Dermis blood vessel endothelial cell (primary cell): Measurements from ENCODE around the gene STIM1. TPM values are rescaled to one million over a fixed set of nuclear protein-coding genes. Genes with fewer than 3 reads are reported as not detected.

Experiments used
- DNase-seq: peaks from one replicate; pipeline ENCODE4 v3.0.0; 2010
- total RNA-seq: library from RNA; depleted of rRNA; stranded (reverse); fragments of >200 nt; gene quantifications from 2 replicates; pipeline ENCODE4 v1.2.3, GENCODE V29; 2014

STIM1 gene
- total RNA-seq, 1 donor from 2014 or later = 31.5 TPM

GRCh38 chr11:4072668-4073285 is 217.3 kb downstream of the STIM1 start:
- peak; percentile 90 for DNase-seq

DNA sequence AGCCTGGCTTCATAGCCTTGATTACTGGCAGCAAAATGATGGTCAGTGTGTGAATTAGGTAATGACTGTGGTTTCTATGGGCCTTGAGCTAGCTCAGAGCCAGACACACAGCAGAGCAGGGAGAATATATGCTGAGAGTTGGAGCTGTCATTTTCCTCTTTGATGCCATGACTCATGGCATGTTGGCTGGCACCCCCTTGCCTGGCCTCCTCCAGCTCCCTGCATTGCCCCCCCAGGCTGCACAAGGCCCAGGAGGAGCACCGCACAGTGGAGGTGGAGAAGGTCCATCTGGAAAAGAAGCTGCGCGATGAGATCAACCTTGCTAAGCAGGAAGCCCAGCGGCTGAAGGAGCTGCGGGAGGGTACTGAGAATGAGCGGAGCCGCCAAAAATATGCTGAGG is 218.8 kb downstream of the STIM1 start:
- DNase-seq = no peak

GRCh38 chr11:4076774-4077173 is 221.3 kb downstream of the STIM1 start:
- no peak for DNase-seq

DNA sequence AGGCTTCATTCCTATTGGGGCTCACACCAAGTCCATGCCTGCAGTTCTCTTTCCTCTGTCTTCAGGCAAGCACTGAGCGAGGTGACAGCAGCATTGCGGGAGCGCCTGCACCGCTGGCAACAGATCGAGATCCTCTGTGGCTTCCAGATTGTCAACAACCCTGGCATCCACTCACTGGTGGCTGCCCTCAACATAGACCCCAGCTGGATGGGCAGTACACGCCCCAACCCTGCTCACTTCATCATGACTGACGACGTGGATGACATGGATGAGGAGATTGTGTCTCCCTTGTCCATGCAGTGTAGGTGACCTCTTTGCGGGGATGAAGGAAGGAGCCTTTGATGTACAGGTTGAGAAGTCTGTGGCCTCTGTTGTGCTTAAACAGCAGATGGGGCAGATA is 227.7 kb downstream of the STIM1 start:
- DNase-seq = no peak

DNA sequence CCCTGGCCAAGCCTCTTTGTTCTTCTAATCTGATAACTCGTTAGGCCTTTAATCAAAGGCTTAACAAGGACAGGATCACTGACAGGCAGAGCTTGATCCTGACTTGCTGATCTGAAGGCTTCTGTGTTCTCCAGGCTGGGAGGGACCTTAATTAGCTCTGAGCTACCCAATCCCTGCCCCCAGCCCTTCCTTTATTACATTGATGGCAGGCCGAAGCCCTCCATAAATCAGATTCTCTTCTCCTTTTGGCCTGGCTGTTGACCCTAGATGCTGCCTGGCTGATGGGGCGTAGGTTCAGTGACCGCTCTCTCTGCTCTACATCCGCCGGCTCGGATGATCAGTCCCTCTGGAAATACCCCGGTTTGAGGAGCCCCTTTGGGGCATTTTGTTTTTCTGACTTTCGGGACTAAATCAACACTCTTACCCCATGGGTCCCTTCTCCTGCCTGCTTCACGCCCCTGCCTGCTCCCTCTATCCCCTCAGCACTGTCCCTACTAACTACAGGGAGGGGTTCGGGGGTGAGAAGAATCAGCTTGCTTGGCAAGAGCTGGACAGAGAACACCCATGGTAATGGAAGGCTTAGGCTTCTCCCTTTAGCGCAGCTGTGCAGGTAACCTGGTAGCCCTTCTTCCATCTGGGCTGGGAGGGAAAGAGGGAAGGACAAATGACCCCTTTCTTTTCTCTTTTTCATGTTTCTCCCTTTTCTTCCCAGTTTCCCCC is 229.1 kb downstream of the STIM1 start:
- no peak for DNase-seq

- no peak for DNase-seq
Measured at GRCh38 chr11:4085575-4085974, 230.1 kb downstream of the STIM1 start.

DNA sequence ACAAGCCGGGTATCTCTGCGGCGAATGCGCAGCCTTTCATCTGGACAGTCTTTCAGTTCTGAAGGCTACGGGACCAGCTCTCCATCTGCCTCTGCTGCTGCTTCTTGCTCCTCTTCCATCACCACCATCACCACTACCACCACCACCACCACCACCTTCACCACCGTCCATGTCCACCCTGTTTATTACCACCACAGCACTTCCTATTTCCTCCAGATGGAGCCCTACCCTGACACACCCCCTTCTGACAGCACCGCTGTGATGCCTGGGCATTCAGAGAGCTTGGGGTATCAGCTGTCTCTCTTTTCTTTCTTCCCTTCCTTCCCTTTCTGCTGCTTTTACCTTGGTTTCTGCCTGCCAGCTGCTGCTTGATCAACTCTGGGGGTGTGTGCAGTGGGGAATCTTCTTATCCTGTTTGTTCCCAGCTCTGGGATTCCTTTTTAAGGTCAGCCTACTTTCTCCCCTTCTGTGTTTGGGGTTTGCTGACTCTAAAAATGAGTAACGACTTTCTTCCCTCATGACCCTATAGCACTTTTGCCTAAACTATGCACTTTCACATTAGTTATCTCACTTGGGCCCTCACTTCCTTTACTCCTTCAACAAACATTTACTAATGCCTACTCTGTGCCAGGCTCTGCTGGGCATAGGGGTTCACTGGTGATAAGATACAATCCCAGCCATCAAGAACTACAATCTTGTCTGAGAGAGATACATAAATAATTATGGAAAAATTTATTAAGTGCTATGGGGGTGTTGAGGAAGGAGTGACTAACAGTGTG is 231.3 kb downstream of the STIM1 start:
- DNase-seq = no peak

- DNase-seq = no peak
Measured at GRCh38 chr11:4087551-4087950, 232.1 kb downstream of the STIM1 start.

GRCh38 chr11:4090258-4090657 is 234.8 kb downstream of the STIM1 start:
- DNase-seq = no peak

GRCh38 chr11:4092026-4092425 is 236.6 kb downstream of the STIM1 start:
- DNase-seq = no peak

- peak; percentile 28 for DNase-seq
Measured at GRCh38 chr11:4093519-4094347, 238.3 kb downstream of the STIM1 start.

GRCh38 chr11:4094348-4095291 is 239.2 kb downstream of the STIM1 start, which contains the start of gene RRM1:
TSS of gene RRM1 (plus strand) at chr11:4094799. CDS start at chr11:4095013, 214 bp downstream.
- DNase-seq = peak; percentile 98

DNA sequence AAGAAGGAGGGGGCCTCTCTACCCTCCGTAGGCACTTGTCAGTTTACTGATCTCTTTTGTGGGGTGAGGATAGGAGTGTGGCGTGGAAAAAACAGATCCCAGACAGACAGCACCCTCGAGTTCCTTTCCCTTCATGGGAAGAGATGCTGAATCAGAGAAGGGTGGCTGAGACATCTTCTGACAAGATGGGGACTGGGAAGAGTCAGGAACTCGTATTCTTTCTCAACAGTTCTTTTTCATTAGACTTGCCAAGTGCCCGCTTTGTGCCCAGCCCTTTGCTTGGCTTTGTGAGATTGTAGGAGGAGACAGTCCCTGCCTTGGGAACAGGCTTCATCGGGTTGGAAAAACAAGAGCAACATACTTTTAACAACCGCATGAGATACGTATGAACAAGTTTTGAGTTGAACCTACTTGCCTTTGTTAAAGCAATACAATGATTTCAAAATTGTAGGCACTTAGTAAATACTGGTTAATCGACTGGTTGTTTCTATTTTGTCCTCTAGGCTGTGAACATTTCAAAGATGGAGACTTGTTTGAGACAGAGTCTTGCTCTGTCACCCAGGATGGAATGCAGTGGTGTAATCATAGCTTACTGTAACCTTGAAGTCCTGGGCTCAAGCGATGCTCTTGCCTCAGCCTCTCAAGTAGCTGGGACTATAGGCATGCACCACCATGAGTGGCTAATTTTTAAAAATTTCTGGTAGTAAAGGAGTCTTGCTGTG is 240.2 kb downstream of the STIM1 start:
- DNase-seq = peak; percentile 26

DNA sequence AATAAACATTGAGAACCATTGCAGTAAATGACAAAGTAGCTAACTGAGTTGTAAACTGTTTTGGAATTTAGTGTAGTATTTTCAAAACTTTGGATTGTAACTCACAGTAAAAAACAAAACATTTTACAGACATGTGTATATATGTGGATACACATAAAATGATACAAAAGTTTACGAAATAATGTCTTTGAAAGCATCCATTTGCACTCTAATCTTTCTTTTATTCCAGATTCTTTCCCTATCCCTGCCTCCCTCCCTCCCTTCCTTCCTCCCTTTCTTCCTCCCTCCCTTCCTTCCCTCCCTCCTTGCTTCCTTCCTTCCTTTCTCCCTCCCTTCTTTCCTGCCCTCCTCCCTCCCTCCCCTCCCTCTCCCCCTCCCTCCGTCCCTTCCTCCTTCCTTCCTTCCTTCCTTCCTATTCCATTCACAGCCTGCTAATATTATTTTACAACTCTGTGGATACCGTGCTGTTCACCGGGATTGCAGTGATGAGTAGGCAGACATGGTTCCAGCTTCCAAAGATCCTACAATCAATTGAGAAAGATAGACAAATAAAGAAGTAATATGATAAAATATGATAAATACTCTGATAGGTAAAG is 242.7 kb downstream of the STIM1 start:
- no peak for DNase-seq

GRCh38 chr11:4102711-4103110 is 247.2 kb downstream of the STIM1 start:
- DNase-seq = no peak

DNA sequence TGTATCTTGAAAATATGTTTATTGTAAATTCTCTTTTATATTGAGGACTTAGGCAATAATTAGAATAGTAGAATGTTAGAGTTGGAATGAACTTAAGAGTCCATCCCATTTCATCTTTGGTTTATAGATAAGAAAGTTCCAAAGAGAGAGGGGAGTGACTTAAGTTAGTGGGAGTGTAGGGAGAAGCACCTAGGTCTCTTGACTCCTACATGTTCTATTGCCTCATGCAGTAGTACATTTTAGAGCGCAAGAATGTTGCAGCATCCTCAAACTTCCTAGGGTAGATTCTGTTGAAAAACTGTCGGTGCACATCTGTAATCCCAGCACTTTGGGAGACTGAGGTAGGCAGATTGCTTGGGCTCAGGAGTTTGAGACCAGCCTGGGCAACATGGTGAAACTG is 247.8 kb downstream of the STIM1 start:
- DNase-seq = no peak

DNA sequence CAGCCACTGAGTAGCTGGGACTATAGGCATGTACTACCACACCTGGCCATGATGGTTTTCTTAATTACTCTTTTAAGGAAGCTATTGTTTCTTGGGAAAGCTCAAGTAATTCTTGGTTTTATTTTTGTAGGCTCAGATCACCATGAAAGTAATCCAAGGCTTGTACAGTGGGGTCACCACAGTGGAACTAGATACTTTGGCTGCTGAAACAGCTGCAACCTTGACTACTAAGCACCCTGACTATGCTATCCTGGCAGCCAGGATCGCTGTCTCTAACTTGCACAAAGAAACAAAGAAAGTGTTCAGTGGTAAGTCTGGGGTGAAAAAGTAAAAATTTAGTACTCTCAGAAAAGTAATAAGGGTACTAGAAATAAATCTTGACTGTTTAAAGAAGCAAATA is 250.5 kb downstream of the STIM1 start:
- no peak for DNase-seq

GRCh38 chr11:4111834-4112233 is 256.4 kb downstream of the STIM1 start:
- no peak for DNase-seq

DNA sequence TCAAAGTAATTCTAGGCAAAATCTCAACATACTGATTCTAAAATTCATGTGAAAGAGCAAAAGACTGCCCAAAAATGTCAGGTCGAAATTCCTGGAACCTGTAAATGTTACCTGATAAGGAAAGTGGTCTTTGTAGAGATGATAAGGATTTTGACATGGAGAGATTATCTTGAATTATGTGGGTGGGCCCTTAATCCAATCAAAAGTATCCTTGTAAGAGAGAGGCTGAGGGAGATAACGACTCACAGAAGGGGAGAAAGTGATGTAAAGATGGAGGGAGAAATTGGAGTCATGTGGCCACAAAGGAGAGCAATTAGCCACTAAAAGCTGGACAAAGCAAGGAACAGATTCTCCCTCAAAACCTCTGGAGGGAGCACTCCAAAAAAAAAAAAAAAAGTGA is 259.7 kb downstream of the STIM1 start:
- DNase-seq = no peak

DNA sequence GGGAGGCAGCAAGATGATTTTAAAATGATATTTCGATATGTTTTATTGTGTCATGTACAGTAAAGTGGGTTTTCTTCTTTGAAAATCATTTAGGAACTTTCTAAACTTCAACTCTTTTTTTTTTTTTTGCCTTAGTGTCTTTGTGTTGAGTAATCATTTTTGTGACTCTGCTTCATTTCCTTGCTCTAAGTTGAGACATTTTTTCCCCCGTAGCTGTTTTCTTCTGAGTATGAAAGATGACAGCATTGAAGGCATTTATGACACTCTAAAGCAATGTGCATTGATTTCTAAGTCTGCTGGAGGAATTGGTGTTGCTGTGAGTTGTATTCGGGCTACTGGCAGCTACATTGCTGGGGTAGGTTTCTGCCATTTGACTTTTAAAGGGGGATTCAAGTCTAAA is 262.6 kb downstream of the STIM1 start:
- peak; percentile 41 for DNase-seq
